Measurements from ENCODE around the gene TFCP2. TPM values are rescaled to one million over a fixed set of nuclear protein-coding genes. Genes with fewer than 3 reads are reported as not detected.
"Not testable (repeated sequence)": the region's sequence is repeated elsewhere in the genome, so short reads cannot be mapped to it uniquely, and the experiment has no call there.

TFCP2 gene, protein sequence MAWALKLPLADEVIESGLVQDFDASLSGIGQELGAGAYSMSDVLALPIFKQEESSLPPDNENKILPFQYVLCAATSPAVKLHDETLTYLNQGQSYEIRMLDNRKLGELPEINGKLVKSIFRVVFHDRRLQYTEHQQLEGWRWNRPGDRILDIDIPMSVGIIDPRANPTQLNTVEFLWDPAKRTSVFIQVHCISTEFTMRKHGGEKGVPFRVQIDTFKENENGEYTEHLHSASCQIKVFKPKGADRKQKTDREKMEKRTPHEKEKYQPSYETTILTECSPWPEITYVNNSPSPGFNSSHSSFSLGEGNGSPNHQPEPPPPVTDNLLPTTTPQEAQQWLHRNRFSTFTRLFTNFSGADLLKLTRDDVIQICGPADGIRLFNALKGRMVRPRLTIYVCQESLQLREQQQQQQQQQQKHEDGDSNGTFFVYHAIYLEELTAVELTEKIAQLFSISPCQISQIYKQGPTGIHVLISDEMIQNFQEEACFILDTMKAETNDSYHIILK
- total RNA-seq: 10 to 100 TPM in 3 of 4 donors, 1 to 10 TPM in 1; 6.1 to 30.7 (median 19.8) TPM

DNA sequence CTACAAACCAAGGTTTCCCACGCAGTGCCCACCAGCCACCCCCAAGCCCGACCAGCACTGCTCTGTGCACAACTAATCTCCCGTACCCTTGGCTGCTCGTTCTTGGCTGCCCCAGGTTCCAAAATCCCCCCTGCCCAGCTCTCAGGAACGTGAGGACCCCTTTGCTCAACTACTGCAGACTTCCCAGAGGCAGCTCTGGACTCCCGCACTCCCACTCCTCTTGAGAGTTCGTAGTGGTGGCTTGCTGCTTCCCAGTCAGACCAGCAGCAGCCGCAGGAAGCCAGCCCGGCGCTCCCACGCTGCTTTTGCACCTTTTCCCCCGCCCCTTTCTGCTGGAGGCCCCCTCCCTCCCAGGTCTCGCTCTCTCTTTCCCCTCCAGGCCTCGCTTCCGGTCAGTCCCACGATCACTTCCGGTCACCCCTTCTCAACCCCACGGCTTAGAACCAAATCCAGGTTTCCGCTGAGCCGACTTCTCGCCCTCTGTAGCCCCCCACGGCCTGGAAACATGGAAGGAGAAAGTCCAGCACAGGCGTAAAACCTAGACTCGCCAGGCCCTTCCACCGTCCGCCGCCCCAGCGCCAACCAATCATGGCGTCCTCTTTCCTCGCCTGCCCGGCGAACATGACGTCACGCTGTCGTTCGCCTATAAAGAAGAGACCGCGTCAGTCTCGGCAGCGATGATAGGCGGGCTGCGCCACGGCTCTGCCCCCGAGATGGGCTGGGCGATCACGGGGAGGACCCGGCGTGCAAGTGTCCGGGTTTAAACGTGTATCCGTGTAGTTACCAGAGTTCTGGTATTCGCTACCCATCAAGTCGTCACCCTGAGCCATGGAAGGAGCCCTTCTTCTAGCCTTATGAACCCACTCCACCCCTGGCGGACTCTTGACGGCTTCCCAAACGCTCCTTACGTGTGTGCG, at the start of gene TFCP2:
TFCP2 (minus strand) TSS at position 621 of the 917 bp plus-strand sequence. CDS start 713 bp downstream, outside the sequence.
- DNase-seq: peak; percentile 95 to 96
- peaks cover 0 to 10% of the 10 kb centered on the region in 2 donors for H3K4me1 ChIP-seq
- H3K27ac ChIP-seq: peak within 1 kb of the TSS; percentile 97 to 98
- intact Hi-C loops (cut with DNase I; ENCODE audit: low total_unique reads): no loop called here
- H3K9me3 ChIP-seq: no peaks in the 10 kb centered on the region
- H3K27me3 ChIP-seq: no peaks in the 10 kb centered on the region
- TF ChIP-seq, protein P1, sequence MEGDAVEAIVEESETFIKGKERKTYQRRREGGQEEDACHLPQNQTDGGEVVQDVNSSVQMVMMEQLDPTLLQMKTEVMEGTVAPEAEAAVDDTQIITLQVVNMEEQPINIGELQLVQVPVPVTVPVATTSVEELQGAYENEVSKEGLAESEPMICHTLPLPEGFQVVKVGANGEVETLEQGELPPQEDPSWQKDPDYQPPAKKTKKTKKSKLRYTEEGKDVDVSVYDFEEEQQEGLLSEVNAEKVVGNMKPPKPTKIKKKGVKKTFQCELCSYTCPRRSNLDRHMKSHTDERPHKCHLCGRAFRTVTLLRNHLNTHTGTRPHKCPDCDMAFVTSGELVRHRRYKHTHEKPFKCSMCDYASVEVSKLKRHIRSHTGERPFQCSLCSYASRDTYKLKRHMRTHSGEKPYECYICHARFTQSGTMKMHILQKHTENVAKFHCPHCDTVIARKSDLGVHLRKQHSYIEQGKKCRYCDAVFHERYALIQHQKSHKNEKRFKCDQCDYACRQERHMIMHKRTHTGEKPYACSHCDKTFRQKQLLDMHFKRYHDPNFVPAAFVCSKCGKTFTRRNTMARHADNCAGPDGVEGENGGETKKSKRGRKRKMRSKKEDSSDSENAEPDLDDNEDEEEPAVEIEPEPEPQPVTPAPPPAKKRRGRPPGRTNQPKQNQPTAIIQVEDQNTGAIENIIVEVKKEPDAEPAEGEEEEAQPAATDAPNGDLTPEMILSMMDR (IDR thresholded peaks at IDR 0.05): peak in 1 of 4 experiments; percentile 16
- TF ChIP-seq POLR2A (IDR thresholded peaks at IDR 0.05): peak; percentile 61 to 70
- H3K4me3 ChIP-seq: peak within 1 kb of the TSS; percentile 71 to 92
- H3K36me3 ChIP-seq: no peaks in the 10 kb centered on the region

- intact Hi-C loops (cut with DNase I; ENCODE audit: low total_unique reads): no loop called here
These were observed 49.5 kb upstream of the TFCP2 start for GRCh38 chr12:51222461-51222860.

DNA sequence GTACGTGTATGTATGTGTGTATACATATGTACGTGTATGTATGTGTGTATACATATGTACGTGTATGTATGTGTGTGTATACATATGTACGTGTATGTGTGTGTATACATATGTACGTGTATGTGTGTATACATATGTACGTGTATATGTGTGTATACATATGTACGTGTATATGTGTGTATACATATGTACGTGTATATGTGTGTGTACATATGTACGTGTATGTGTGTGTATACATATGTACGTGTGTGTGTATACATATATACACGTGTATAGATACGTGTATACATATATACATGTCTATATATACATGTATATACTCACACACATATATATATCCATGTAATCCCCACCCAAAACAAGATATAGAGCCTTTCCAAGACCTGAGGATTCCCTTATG, 46.9 kb upstream of the TFCP2 start:
- intact Hi-C loops (cut with DNase I; ENCODE audit: low total_unique reads); H3K36me3 ChIP-seq; H3K27me3 ChIP-seq; H3K4me1 ChIP-seq; DNase-seq; H3K4me3 ChIP-seq; H3K9me3 ChIP-seq; H3K27ac ChIP-seq: not testable (repeated sequence)

More at GRCh38 chr12:51222461-51222860, 49.5 kb upstream of the TFCP2 start:
- no peak for DNase-seq
- TF ChIP-seq, protein P1 (IDR thresholded peaks at IDR 0.05): no peak
- TF ChIP-seq POLR2A (IDR thresholded peaks at IDR 0.05): no peak
- no peak overlapping the region for H3K27ac ChIP-seq
- no peaks in the 10 kb centered on the region for H3K27me3 ChIP-seq
- no peaks in the 10 kb centered on the region for H3K4me1 ChIP-seq
- H3K4me3 ChIP-seq: no peak overlapping the region
- no peaks in the 10 kb centered on the region for H3K9me3 ChIP-seq
- H3K36me3 ChIP-seq: no peaks in the 10 kb centered on the region

DNA sequence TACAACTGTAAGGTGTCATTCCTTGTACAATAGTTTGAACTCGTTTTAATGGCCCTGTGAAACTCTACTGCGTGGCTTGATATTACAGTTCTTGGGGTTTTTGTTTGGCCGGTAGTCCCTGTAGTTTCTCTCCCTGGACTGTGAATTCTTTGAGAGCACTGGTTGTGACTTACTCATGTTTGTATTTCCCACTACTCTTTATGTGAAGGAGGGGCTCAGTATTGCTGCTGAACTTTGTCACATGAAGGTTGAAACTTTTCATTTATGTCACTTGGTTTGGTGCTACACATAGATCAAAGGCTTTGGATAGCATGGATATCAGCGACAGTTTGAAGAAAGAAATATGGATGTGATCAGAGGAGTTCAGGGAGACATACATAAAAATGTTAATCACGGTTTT, 46.4 kb upstream of the TFCP2 start:
- TF ChIP-seq POLR2A (IDR thresholded peaks at IDR 0.05): no peak
- TF ChIP-seq, protein P1 (IDR thresholded peaks at IDR 0.05): no peak
- no peaks in the 10 kb centered on the region for H3K9me3 ChIP-seq
- no peaks in the 10 kb centered on the region for H3K36me3 ChIP-seq
- H3K4me3 ChIP-seq: no peak overlapping the region
- DNase-seq: no peak
- peak overlapping the region; percentile 97 to 99 for H3K27ac ChIP-seq
- H3K4me1 ChIP-seq: no peaks in the 10 kb centered on the region
- H3K27me3 ChIP-seq: no peaks in the 10 kb centered on the region
- intact Hi-C loops (cut with DNase I; ENCODE audit: low total_unique reads): no loop called here

- TF ChIP-seq, protein P1 (IDR thresholded peaks at IDR 0.05): no peak
- no peak for TF ChIP-seq POLR2A (IDR thresholded peaks at IDR 0.05)
- DNase-seq: peak in 1 of 2 donors; percentile 30
- no peaks in the 10 kb centered on the region for H3K36me3 ChIP-seq
- no peaks in the 10 kb centered on the region for H3K9me3 ChIP-seq
- intact Hi-C loops (cut with DNase I; ENCODE audit: low total_unique reads): no loop called here
- peak overlapping the region; percentile 97 to 99 for H3K27ac ChIP-seq
- H3K4me3 ChIP-seq: peak overlapping the region; percentile 64 to 86
- H3K27me3 ChIP-seq: no peaks in the 10 kb centered on the region
- H3K4me1 ChIP-seq: no peaks in the 10 kb centered on the region
These were observed 45.7 kb upstream of the TFCP2 start for GRCh38 chr12:51218607-51219161.
